Measurements from ENCODE around the gene SSH2.
"Not testable (repeated sequence)": the region's sequence is repeated elsewhere in the genome, so short reads cannot be mapped to it uniquely, and the experiment has no call there.

SSH2 gene

DNA sequence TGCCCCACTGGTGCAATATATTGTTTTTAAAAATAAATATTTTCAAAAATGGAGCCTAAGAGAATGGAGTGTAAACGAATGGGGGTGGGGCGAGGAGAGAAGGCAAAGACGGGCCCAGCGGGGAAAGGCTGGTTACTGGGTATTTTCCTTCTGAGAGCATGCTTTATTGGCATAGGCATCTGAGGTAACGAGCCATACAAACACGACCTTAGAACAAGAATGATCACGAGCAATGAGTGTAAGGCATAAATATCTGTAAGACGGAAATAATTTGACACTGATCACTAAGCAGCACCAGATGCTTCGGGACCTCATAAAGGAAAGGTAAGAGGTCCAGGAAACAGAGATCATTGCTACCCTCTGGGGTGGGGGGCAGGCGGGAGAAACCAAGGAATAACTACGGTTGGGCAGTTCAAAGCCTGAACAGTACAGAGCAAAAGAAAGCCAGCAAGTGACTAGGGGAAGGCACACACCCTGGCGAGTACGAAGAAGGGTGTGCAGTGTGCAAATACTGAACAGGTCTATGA, 959 bp downstream of the SSH2 start:
- DNase-seq (ENCODE audit: low spot score), result peak; percentile 47

DNA sequence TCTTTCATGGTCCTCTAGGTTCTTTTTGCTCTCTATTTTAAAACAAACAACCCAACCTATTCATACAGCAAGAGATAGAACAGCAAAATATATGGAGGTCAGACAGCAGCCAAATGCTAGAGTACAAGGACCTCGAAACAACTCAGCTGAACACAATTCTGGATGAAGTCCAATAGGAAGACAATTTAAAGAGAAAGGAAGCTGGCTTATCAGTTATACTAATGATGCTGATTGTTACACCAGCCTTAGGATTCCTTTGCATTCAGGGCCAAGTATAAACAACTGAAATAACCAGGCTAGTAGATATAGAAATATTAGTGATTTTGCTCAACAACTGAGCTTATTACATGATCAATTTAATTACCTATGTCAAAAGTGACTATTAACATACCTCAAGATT, 2.5 kb downstream of the SSH2 start:
- no peak for DNase-seq (ENCODE audit: low spot score)

DNA sequence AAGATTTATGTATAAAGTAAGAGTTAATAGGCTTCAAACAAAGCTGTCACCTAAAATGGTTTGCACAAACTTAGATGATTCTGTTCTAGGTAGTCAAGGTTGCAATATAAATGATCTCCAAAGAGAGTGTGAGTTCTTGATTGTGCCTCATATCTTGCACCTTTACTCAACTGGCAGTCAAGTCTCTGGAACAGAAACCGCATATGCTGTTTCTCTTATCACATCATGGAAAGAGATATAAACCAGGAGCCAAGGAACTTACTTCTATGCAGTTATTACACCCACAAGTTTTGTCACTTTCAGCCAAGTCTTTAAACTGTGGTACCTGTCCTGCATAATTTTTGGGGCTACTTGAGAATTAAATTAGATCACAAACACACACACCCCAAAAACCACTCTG, 5.2 kb downstream of the SSH2 start:
- no peak for DNase-seq (ENCODE audit: low spot score)

DNA sequence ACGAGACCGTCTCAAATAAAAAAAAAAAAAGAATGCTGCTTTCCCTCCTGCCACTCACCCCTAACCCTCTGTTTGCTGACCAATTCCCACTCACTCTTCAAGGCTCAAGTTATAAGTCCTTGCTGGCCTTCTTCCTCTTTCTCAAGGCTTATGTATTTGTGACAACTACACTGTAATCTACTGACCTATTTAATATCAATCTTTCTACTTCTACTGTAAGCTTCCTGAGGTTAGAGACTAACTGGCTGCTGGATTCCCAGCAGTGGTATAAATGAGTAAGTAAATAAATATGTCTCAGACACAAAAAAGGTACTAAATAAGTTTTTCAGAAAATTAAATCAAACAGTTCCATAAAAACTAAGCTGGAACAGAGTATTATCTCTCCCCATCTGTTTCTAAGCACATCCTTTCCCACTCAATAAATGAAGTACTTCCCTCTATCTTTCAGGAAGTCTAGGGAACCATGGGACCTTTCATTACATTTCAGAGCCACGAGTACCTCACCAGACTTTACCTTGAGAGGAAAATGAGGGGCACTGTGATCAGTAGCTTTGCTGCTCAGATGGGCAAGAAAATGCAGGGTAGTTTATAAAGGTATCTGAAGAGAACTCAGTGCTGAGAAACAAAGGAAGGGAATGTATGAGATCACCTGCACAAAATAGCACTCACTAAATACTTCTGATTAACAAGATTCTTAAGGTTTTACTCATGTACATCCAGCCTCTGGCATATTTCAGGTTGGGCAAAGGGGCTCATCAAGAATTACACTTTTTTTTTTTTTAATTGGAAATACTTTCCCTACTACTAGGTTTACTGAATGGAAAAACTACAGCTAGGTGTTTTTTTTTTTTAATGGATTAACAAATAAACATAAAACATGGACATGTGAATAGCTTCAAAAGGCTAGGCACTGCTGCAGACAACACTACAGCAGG, 10.8 kb downstream of the SSH2 start:
- DNase-seq (ENCODE audit: low spot score), result no peak

DNA sequence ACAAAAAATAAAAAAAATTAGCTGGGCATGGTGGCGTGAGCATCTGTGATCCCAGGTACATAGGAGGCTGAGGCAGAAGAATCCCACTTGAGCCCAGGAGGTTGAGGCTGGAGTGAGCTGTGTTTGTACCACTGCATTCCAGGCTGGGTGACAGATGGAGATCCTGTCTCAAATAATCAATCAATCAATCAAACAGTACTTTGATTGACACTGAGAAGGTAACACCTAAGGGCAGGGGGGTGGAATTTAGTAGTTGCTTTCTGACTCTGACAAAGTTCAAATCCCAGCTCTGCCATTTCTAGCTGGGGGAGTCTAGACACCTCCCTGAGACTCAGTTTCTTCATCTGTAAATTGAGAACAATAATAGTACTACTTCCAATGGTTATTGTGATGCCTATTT, 12.0 kb downstream of the SSH2 start:
- no peak for DNase-seq (ENCODE audit: low spot score)

DNA sequence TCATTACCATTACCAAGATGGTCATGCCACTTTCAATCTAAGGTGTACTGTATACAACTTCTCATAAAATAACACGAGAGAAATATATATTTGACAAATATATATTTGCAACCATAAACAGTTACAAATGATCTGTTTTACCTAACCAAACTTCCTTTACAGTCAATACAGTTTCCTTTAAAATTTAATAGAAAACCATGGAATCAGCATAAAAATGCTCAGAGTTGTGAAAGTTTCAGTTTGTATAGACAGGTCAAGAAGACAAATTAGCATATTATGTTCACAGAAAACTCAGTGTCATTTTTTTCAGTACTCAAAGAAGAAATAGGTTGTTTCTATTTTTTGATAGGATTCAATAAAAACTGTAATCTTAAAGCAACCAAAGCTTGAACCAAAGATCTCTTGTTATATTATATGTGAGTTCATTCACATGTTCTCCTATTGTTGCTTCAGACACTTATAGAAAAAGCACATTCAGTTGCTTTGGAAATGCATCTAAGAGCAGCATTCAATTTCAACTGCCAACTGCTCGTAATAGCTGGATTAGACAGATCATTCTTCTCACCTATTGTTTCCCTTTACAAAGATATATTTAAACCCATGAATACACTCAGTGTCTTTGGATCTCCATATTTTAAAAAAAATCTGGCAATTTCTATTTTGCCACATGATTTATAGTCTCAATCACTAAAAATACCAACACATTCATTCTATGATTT, 15.1 kb downstream of the SSH2 start:
- DNase-seq (ENCODE audit: low spot score), result peak; percentile 41

DNA sequence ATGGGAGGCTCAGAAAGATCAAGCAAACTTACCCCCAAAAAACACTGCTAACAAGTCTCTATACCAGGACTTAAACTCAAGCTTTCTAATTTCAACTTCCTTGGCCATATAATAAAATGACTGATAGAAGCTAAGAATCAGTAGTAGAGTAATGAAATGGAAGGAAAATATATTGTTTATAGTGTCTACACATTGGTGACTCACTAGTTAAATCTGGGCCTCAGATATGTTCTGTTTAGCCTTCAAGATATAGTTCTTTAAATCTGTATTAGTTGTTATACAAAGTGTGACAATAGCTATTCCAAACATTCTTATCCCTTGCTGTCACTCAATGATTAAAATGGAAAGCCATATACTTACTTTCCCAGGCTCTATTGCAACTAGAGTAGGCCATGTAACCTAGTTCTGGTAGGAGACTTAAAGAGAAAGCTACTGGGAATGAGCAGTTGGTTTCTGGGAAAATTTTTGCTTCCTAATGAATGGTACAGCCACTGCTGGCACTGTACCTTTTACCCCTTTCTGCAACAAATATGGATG, 18.3 kb downstream of the SSH2 start:
- no peak for DNase-seq (ENCODE audit: low spot score)

DNA sequence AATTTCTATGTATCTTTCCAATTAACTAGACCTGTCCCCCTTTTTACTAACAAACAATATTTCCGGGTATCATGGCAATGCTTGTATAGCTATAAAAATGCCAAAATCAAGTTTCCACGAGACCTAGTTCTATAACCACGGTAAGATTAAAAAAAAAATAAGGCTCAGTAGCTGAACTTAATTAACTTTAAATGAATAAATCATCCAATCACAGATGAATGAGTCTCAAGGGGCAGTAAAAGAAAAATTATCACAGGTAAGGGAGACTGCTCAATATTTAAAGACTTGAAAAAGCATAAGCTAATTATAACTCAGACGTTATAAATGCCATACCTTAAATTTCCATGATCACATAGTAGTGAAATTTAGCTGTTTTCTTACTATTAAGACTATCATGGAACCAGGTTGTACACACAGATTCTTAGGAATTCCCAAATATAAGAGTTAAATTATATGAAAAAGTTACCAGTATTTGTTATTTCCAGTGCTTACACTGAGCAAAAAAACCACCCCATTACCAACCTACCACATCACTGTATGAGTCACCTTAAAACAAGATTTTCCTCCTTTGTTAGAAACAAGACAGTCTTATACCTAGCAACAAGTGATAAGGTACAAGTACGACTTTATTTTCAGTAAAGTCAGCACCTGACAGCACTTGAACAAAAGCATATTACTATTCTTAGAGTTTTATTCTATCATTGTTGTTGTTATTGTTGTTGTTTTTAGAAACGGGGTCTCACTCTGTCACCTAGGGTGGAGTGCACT, 20.6 kb downstream of the SSH2 start:
- DNase-seq (ENCODE audit: low spot score), result no peak

DNA sequence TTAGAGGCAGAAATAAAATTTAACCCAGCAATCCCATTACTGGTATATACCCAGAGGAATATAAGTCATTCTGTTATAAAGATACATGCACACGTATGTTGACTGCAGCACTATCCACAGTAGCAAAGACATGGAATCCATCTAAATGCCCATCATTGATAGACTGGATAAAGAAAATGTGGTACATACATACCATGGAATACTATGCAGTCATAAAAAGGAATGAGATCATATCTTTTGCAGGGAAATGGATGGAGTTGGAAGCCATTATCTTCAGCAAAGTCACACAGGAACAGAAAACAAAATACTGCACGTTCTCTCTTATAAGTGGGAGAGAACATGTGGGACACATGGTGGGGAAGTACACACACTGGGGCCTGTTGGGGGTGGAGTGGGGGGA, 23.1 kb downstream of the SSH2 start:
- DNase-seq (ENCODE audit: low spot score), result no peak

DNA sequence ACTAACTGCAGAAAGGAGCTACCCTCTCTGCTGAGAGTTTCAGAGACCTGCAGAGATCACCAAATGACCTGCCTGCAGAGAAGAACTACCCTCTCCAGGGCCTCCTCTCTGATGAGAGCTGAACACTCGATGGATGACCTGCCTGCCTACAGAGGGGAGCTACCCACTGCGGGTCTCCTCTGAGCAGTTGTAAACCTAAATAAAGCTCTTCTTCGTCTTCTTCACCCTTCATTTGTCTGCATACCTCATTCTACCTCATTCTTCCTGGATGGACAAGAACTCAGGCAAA, 24.2 kb downstream of the SSH2 start:
- no peak for DNase-seq (ENCODE audit: low spot score)

DNA sequence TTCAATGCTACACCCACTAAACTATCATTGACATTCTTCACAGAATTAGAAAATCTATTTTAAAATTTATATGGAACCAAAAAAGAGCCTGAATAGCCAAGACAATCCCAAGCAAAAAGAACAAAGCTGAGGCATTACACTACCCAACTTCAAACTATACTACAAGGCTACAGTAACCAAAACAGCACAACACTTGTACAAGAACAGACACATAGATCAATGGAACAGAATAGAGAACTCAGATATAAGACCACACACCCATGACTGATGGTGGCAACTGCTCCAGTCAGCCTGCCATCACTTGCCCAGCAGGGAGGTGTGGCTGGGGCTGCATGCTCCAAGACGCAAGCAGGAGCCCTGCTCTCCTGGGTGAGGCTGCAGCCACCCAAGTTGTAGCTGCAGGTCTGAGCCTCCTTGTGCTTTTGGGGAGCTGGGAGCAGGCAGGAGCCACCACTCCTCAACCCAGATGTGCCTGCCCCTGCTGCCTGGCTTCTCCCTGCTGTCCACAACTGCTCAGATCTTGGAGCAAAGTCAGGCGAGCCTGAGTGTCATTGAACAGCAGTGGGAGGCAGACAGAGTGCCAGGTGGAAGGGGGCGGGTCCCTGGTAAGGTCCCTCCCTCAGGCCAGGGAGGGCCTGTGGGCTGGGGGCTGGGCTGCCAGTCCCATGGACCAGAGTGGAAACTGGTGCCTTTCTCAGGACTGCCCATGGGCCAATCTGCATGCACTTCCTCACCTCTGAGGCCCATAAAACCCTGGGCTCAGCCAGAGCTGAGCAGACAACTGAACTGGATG, 24.7 kb downstream of the SSH2 start:
- DNase-seq (ENCODE audit: low spot score), result no peak

DNA sequence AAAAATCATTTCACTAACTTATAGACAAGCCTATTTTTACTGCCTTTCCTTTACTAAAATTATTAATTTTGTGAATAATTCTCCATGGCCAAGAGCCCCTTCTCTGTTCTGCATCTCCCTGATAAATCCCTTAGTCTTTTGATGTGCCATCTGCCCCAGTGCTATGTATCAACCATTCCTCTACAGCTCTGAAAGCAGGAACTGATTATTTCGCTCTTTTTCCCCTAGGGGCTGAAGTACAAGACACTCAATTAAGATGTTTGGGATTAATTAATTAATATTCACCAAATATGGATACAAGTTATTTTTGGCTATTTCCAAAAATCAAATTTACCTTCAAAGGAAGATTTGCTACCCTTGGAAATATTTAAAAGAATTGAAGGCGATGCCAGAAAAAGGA, 26.6 kb downstream of the SSH2 start:
- DNase-seq (ENCODE audit: low spot score), result no peak

DNA sequence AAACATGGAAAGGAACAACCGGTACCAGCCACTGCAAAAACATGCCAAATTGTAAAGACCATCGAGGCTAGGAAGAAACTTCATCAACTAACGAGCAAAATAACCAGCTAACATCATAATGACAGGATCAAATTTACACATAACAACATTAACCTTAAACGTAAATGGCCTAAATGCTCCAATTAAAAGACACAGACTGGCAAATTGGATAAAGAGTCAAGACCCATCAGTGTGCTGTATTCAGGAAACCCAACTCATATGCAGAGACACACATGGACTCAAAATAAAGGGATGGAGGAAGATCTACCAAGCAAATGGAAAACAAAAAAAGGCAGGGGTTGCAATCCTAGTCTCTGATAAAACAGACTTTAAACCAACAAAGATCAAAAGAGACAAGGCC, 32.9 kb downstream of the SSH2 start:
- not testable (repeated sequence) for DNase-seq (ENCODE audit: low spot score)

DNA sequence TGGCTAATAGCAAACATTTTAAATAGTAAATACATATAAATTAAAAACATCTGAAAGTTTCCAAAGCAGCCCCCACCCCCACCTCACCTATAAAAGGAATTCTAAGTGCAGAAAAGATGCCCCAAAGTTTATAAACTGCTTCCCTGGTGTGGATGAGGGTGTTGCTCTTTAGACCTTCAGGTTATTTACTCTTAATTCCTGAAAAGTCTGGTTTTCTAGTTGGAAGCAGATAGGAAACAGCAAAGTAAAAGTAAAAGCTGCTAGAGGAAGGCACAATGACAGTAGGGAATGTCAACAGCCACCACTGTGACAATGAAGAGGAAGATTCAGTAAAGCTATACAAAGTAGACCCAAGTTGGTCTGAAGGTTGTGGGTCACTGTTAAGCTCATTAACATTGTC, 37.8 kb downstream of the SSH2 start:
- no peak for DNase-seq (ENCODE audit: low spot score)

DNA sequence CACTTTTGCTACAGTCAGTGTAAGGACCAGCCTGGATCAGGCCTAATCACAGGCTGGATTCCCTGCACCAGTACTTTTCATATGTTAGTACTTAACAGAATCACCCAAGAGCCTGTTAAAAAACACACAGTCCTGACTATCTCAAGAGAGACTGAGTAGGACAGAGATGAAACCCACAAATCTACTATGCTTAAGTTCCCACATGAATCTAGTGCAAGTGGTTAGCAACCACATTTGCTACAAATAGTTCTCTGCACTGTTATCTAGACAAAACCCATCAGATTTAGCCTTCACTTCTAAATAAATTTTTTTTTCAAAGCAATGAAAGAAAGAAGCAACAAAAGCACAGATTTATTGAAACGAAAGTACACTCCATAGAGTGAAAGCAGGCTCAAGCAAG, 38.9 kb downstream of the SSH2 start:
- DNase-seq (ENCODE audit: low spot score), result no peak

DNA sequence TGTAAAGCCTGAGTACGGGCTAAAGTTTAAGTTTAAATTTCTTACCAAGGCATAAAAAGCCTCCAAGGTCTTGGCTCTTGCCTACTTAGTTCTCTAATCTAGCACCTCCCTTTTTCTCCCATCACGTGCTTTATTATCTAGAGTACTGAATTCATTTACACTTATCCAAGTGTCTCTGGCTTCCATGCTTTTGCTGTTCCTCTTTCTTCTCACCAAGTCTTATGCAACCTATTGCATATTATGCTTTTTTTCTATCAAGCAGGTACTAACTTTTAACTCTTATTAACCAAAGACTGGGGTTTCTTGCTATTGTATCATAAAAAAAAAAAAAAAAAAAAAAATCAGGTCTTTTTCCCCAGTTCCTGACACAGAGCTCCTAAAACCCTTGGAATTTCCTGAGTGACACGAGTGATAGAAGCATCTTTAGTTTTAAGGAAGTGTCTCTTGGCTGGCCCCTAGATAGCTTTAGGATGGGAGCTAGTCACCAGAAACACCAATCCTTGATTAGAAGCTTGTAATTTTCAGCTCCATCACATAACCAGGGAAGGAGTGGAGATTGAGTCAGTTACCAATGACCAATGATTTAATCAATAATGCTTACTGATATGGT, 44.9 kb downstream of the SSH2 start:
- DNase-seq (ENCODE audit: low spot score), result no peak

DNA sequence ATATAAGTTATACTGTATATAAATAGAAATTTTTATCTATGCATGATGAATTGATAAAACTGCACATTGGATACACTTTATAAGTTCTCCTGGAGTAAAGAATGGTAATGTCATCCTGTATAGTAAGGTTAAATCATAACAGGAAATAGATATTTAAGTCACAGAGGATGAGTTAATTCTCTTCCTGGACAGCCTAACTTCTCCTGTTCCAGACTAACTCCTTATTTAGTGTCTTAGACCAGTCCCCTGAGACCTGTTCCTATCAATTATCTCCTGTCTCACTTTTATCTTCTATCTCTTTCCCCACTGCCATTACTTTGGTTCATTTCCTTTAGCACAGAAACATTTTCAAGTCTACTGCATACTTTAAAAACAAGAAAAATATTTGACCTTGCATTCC, 46.5 kb downstream of the SSH2 start:
- no peak for DNase-seq (ENCODE audit: low spot score)

DNA sequence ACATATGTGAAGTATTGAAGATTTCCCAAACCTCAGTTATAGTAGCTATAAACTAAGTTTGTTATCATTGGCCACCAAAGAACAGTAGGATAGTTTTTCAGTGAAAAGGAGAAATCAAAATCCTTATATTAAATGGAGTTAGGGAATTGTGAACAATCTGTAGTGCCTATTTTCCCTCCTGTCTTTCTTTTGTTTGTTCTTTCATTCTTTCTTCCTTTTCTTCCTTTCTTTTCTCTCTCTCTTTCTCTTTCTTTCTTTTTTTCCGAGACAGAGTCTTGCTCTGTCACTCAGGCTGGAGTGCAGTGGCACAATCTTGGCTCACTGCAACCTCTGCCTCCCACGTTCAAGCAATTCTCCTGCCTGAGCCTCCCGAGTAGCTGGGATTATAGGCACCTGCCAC, 48.8 kb downstream of the SSH2 start:
- DNase-seq (ENCODE audit: low spot score), result no peak

DNA sequence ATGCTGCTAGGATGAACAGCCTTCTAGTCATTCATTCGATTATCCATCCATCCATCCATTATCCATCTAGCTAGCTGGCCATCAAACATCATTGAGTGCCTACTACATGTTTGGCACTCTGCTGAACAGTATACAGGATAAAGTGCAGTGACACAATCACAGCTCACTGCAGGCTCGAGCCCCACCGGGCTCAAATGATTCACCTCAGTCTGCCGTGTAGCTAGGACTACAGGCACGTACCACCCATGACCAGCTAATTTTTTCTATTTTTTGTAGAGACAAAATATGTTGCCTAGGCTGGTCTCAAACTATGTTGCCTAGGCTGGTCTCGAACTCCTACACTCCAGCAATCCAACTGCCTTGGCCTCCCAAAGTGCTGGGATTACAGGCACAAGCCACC, 50.0 kb downstream of the SSH2 start:
- DNase-seq (ENCODE audit: low spot score), result no peak

DNA sequence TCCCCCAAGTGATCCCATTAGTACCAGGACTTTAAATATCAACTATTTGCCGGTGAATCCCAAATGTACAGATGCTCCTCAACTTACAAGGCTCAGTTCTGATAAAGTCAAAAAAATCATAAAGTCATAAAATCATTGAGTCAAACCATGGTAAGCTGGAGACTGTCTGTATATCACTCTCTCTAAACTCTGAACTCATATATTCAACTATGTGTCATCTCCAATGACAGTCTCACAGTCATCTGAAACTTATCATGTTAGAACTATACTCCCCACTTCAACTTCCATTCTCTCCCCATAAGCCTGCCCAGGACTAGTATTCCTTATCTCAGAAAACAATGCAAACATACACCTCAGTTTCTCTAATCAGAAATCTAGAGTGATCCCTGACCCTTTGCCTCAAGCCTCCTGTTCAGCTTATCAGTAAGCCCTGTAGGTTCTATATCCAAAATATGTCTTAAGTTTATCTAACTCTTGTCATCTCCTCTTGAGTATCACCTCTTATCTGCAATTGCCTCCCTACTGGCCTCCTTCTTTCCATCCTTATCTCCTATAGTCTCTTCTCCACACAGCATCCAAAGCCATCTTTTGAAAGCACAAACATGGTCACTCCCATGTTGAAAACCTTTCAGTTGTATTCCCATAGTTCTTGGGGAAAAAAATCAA, 55.0 kb downstream of the SSH2 start:
- no peak for DNase-seq (ENCODE audit: low spot score)

DNA sequence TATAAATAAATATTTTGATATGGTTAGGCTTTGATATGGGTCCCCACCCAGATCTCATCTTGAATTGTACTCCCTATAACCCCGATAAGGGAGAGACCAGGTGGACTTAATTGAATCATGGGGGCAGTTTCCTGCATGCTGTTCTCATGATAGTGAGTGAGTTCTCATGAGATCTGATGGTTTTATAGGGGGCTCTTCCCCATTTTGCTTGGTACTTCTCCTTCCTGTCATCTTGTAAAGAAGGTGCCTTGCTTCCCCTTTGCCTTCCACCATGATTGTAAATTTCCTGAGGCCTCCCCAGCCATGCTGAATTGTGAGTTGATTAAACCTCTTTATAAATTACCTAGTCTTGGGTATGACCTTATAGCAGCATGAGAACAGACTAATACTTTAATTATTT, 55.7 kb downstream of the SSH2 start:
- not testable (repeated sequence) for DNase-seq (ENCODE audit: low spot score)

Data from globus pallidus (tissue), 1 donor.